ENCODE data around the gene EID1.

EID1 gene

DNA sequence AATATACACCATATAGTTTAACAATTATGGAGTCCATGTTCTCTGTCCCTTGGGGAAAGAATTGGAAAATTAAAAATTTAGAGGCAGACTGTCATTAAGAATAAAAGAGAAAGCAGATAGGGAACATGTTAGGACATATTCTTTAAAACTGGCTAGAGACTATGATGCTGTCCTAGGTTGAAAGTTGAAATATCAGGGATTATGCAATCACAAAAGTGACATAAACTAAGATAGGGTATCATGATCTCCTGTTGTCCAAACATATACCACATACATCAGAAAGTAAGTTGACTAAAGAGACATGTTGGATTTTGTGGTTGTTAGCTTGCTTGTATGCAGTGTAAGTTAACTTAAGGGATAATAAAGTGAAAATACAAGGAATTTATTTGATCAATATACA lies 9.9 kb upstream of the EID1 start:
- TF ChIP-seq EZH2 (IDR thresholded peaks at IDR 0.05; ENCODE audit: borderline replicate concordance, low read length) = no peak
- TF ChIP-seq, protein P1, sequence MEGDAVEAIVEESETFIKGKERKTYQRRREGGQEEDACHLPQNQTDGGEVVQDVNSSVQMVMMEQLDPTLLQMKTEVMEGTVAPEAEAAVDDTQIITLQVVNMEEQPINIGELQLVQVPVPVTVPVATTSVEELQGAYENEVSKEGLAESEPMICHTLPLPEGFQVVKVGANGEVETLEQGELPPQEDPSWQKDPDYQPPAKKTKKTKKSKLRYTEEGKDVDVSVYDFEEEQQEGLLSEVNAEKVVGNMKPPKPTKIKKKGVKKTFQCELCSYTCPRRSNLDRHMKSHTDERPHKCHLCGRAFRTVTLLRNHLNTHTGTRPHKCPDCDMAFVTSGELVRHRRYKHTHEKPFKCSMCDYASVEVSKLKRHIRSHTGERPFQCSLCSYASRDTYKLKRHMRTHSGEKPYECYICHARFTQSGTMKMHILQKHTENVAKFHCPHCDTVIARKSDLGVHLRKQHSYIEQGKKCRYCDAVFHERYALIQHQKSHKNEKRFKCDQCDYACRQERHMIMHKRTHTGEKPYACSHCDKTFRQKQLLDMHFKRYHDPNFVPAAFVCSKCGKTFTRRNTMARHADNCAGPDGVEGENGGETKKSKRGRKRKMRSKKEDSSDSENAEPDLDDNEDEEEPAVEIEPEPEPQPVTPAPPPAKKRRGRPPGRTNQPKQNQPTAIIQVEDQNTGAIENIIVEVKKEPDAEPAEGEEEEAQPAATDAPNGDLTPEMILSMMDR (IDR thresholded peaks at IDR 0.05; ENCODE audit: low read length) = no peak
- Histone ChIP-seq H3K4me3 (ENCODE audit: low read depth, low read length, poor library complexity, severe bottlenecking) (no peak overlapping the region), H3K9me3 (ENCODE audit: low read length) (no peaks in the 10 kb centered on the region), H3K27me3 (ENCODE audit: insufficient read depth, low read length) (no peaks in the 10 kb centered on the region), H3K36me3 (ENCODE audit: insufficient read depth, low read length) (no peaks in the 10 kb centered on the region), H3K4me2 (ENCODE audit: low read length) (no peak overlapping the region), H4K20me1 (ENCODE audit: insufficient read depth, low read length) (no peaks in the 10 kb centered on the region), H3K9ac (ENCODE audit: low read length) (no peak overlapping the region), H3K79me2 (ENCODE audit: insufficient read depth, low read length) (no peaks in the 10 kb centered on the region), H3K4me1 (ENCODE audit: insufficient read depth, low read length, severe bottlenecking) (no peaks in the 10 kb centered on the region), H2AFZ (ENCODE audit: low read length) (no peak overlapping the region), H3K27ac (ENCODE audit: low read depth, low read length, poor library complexity, severe bottlenecking) (no peak overlapping the region), H3K9me2 (ENCODE audit: low read depth, low read length) (no peaks in the 10 kb centered on the region), H3F3A (ENCODE audit: insufficient read depth, low read length) (no peaks in the 10 kb centered on the region)

DNA sequence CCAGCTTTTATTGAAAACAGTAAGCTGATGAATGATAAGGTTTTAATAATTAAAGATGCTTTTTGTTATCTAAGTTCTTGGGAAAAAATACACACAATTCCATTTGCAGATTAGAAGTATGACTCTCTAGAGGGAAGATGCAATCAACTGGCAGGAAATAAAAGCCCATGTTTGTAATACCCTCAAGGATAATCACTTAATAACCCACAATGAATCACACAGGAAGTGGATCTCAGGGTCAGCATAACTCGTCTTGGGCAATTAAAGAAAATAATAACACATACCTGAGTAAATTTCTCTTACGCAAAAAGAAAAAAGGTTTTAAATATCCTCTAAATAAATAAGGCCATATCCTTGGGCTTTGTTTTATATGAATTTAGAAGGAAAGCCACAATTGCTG lies 9.4 kb upstream of the EID1 start:
- no peaks in the 10 kb centered on the region for H3K27me3 ChIP-seq (ENCODE audit: insufficient read depth, low read length)
- no peak for TF ChIP-seq EZH2 (IDR thresholded peaks at IDR 0.05; ENCODE audit: borderline replicate concordance, low read length)
- TF ChIP-seq, protein P1 (IDR thresholded peaks at IDR 0.05; ENCODE audit: low read length) = no peak
- H3K9me2 ChIP-seq (ENCODE audit: low read depth, low read length) = no peaks in the 10 kb centered on the region
- H2AFZ ChIP-seq (ENCODE audit: low read length) = no peak overlapping the region
- H3K4me2 ChIP-seq (ENCODE audit: low read length) = no peak overlapping the region
- H3K36me3 ChIP-seq (ENCODE audit: insufficient read depth, low read length) = no peaks in the 10 kb centered on the region
- H3K4me3 ChIP-seq (ENCODE audit: low read depth, low read length, poor library complexity, severe bottlenecking) = no peak overlapping the region
- no peaks in the 10 kb centered on the region for H3K9me3 ChIP-seq (ENCODE audit: low read length)
- no peak overlapping the region for H3K9ac ChIP-seq (ENCODE audit: low read length)
- H3K27ac ChIP-seq (ENCODE audit: low read depth, low read length, poor library complexity, severe bottlenecking) = no peak overlapping the region
- no peaks in the 10 kb centered on the region for H3F3A ChIP-seq (ENCODE audit: insufficient read depth, low read length)
- no peaks in the 10 kb centered on the region for H4K20me1 ChIP-seq (ENCODE audit: insufficient read depth, low read length)
- H3K4me1 ChIP-seq (ENCODE audit: insufficient read depth, low read length, severe bottlenecking) = no peaks in the 10 kb centered on the region
- no peaks in the 10 kb centered on the region for H3K79me2 ChIP-seq (ENCODE audit: insufficient read depth, low read length)

DNA sequence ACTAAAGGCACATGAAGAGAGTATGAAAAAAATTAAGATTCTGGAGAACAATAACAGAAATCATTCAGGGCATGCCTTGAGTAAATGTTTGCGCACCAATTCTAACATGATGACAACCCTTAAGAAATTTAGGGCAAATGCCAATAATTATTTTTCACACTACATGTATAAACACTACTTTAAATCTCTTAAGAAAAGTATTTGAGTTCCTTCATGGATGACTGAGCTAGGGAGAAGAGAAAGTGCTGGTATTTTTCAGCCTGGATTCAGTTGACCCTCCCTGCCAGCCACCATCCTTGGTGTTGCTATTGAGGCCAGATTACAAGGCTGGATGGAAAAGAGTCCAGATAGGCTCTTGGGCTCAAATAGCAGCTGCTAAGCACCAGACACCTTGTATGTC lies 8.0 kb upstream of the EID1 start:
- no peak overlapping the region for H3K4me3 ChIP-seq (ENCODE audit: low read depth, low read length, poor library complexity, severe bottlenecking)
- H3K27me3 ChIP-seq (ENCODE audit: insufficient read depth, low read length) = no peaks in the 10 kb centered on the region
- H3F3A ChIP-seq (ENCODE audit: insufficient read depth, low read length) = no peaks in the 10 kb centered on the region
- no peaks in the 10 kb centered on the region for H3K79me2 ChIP-seq (ENCODE audit: insufficient read depth, low read length)
- no peak overlapping the region for H3K9ac ChIP-seq (ENCODE audit: low read length)
- no peak overlapping the region for H2AFZ ChIP-seq (ENCODE audit: low read length)
- H4K20me1 ChIP-seq (ENCODE audit: insufficient read depth, low read length) = no peaks in the 10 kb centered on the region
- H3K27ac ChIP-seq (ENCODE audit: low read depth, low read length, poor library complexity, severe bottlenecking) = no peak overlapping the region
- H3K36me3 ChIP-seq (ENCODE audit: insufficient read depth, low read length) = no peaks in the 10 kb centered on the region
- no peaks in the 10 kb centered on the region for H3K9me2 ChIP-seq (ENCODE audit: low read depth, low read length)
- no peaks in the 10 kb centered on the region for H3K9me3 ChIP-seq (ENCODE audit: low read length)
- TF ChIP-seq, protein P1 (IDR thresholded peaks at IDR 0.05; ENCODE audit: low read length) = no peak
- TF ChIP-seq EZH2 (IDR thresholded peaks at IDR 0.05; ENCODE audit: borderline replicate concordance, low read length) = no peak
- no peaks in the 10 kb centered on the region for H3K4me1 ChIP-seq (ENCODE audit: insufficient read depth, low read length, severe bottlenecking)
- H3K4me2 ChIP-seq (ENCODE audit: low read length) = no peak overlapping the region

Measured in OCI-LY1 (cell line).